Mesenchymal stem cell (in vitro differentiated cells and primary cell): ENCODE measurements around the gene CELF2.

ENCODE experiments used
- DNase-seq: peaks from one replicate; pipeline ENCODE4 v3.0.0-alpha.2; 2013
- H2AFZ ChIP-seq: one replicate; pipeline ENCODE4 v1.6.1; 2013; ENCODE audit warnings: low read depth, mild to moderate bottlenecking, control low read depth, inconsistent platforms, low read length, moderate library complexity
- H2AK5ac ChIP-seq: 2 replicates; pipeline ENCODE4 v1.6.1; 2013; ENCODE audit warnings: low read length, moderate library complexity, mild to moderate bottlenecking, inconsistent platforms; ENCODE audit not compliant: severe bottlenecking
- H2BK120ac ChIP-seq: one replicate; pipeline ENCODE4 v1.6.1; 2013; ENCODE audit warnings: low read depth, mild to moderate bottlenecking, inconsistent platforms, low read length, moderate library complexity
- H2BK12ac ChIP-seq, 2 experiments: one replicate each; pipeline ENCODE4 v1.6.1; 2013; ENCODE audit warnings: inconsistent platforms in 2 of 2, low read length in 2 of 2, mild to moderate bottlenecking in 2 of 2, moderate library complexity in 2 of 2, control low read depth in 1 of 2
- H2BK15ac ChIP-seq: one replicate; pipeline ENCODE4 v1.6.1; 2013; ENCODE audit warnings: mild to moderate bottlenecking, low read depth, inconsistent platforms; ENCODE audit not compliant: poor library complexity, severe bottlenecking
- H2BK5ac ChIP-seq: 2 replicates; pipeline ENCODE4 v1.6.1; 2013; ENCODE audit warnings: low read depth, mild to moderate bottlenecking, low read length, control low read depth, inconsistent platforms; ENCODE audit not compliant: poor library complexity, severe bottlenecking
- H3K14ac ChIP-seq, 2 experiments: one replicate each; pipeline ENCODE4 v1.6.1; 2013; ENCODE audit warnings: inconsistent platforms in 2 of 2, low read length in 2 of 2, control low read depth in 1 of 2, mild to moderate bottlenecking in 1 of 2, moderate library complexity in 1 of 2
- H3K18ac ChIP-seq, 2 experiments: one replicate each; pipeline ENCODE4 v1.6.1; 2013; ENCODE audit warnings: inconsistent platforms in 2 of 2, low read length in 2 of 2, control low read depth in 1 of 2, low read depth in 1 of 2, mild to moderate bottlenecking in 1 of 2
- H3K23ac ChIP-seq, 2 experiments: one replicate each; pipeline ENCODE4 v1.6.1; 2013; ENCODE audit warnings: inconsistent platforms in 2 of 2, low read length in 2 of 2, mild to moderate bottlenecking in 2 of 2, moderate library complexity in 2 of 2, control low read depth in 1 of 2
- H3K27ac ChIP-seq: 2 replicates; pipeline ENCODE4 v1.5.1; 2013; ENCODE audit warnings: mild to moderate bottlenecking, moderate library complexity, low read length, control low read depth, inconsistent platforms; ENCODE audit not compliant: poor library complexity, severe bottlenecking
- H3K27me3 ChIP-seq, 2 experiments: 2 replicates each; pipeline versions ENCODE4 v1.6.1 to v1.7.0; 2013; ENCODE audit warnings: low read length in 2 of 2, mild to moderate bottlenecking in 2 of 2, moderate library complexity in 2 of 2, control low read depth in 1 of 2, inconsistent platforms in 1 of 2; ENCODE audit not compliant: control insufficient read depth in 1 of 2, insufficient read depth in 1 of 2
- H3K36me3 ChIP-seq, 2 experiments: 2 replicates each; pipeline versions ENCODE4 v1.6.1 to v1.7.0; 2013; ENCODE audit warnings: low read length in 2 of 2, control low read depth in 1 of 2, inconsistent platforms in 1 of 2, low read depth in 1 of 2, mild to moderate bottlenecking in 1 of 2; ENCODE audit not compliant: insufficient read depth in 2 of 2, control insufficient read depth in 1 of 2
- H3K4ac ChIP-seq, 2 experiments: one replicate each; pipeline ENCODE4 v1.6.1; 2013; ENCODE audit warnings: inconsistent platforms in 2 of 2, low read length in 2 of 2, mild to moderate bottlenecking in 2 of 2, moderate library complexity in 2 of 2, control low read depth in 1 of 2, low read depth in 1 of 2
- H3K4me1 ChIP-seq: 2 replicates; pipeline ENCODE4 v1.6.1; 2013; ENCODE audit warnings: low read depth, low read length, control low read depth; ENCODE audit not compliant: control insufficient read depth, insufficient read depth
- H3K4me2 ChIP-seq: 2 replicates; pipeline ENCODE4 v1.6.1; 2013; ENCODE audit warnings: low read length, mild to moderate bottlenecking, inconsistent platforms; ENCODE audit not compliant: poor library complexity, severe bottlenecking
- H3K4me3 ChIP-seq, 2 experiments: 2 replicates each; pipeline versions ENCODE4 v1.5.1 to v1.7.0; 2013; ENCODE audit warnings: low read length in 2 of 2, mild to moderate bottlenecking in 2 of 2, control low read depth in 1 of 2, low read depth in 1 of 2; ENCODE audit not compliant: insufficient read depth in 1 of 2
- H3K79me1 ChIP-seq: replicated peaks from 2 replicates; pipeline ENCODE4 v1.6.1; 2013; ENCODE audit warnings: mild to moderate bottlenecking, control low read depth, low read length, inconsistent platforms; ENCODE audit not compliant: poor library complexity, severe bottlenecking
- H3K9ac ChIP-seq: 2 replicates; pipeline ENCODE4 v1.7.0; 2013; ENCODE audit warnings: mild to moderate bottlenecking, low read length, moderate library complexity
- H3K9me3 ChIP-seq: 2 replicates; pipeline ENCODE4 v1.7.0; 2013; ENCODE audit warnings: mild to moderate bottlenecking, low read length; ENCODE audit not compliant: control insufficient read depth
- H4K8ac ChIP-seq: one replicate; pipeline ENCODE4 v1.6.1; 2013; ENCODE audit warnings: inconsistent platforms, mild to moderate bottlenecking, low read length, moderate library complexity
- H4K91ac ChIP-seq: one replicate; pipeline ENCODE4 v1.6.1; 2013; ENCODE audit warnings: mild to moderate bottlenecking, low read length, inconsistent platforms
- whole genome bisulfite sequencing: methylation state at CpG from one replicate; pipeline ENCODE4 v1.1.7; 2013; ENCODE audit warnings: mixed read lengths; 5-methylcytosine and 5-hydroxymethylcytosine counted together

Gene CELF2

GRCh38 chr10:11104772-11105675 is 87.4 kb downstream of the CELF2 start:
- Histone ChIP-seq H3K36me3 (no peaks in the 10 kb centered on the region), H3K27ac (no peak overlapping the region), H3K27me3 (no peaks in the 10 kb centered on the region), H3K4me2 (no peak overlapping the region), H3K9ac (no peak overlapping the region), H4K91ac (no peak overlapping the region), H2BK15ac (no peak overlapping the region), H3K4ac (no peak overlapping the region), H3K23ac (no peak overlapping the region), H2AK5ac (no peak overlapping the region), H4K8ac (no peak overlapping the region), H3K4me3 (no peak overlapping the region), H3K9me3 (peaks cover 7% of the 10 kb centered on the region), H2AFZ (no peak overlapping the region), H3K14ac (no peak overlapping the region), H2BK120ac (no peak overlapping the region), H3K79me1 (peaks cover 24% of the 10 kb centered on the region), H2BK5ac (no peak overlapping the region), H3K4me1 (no peaks in the 10 kb centered on the region), H2BK12ac (no peak overlapping the region), H3K18ac (no peak overlapping the region)
- WGBS, result 96% methylated on average over 8 of the region's 9 CpGs
- DNase-seq, result no peak

- H3K18ac ChIP-seq, result no peak overlapping the region
- no peak for DNase-seq
- no peak overlapping the region for H4K8ac ChIP-seq
- peaks cover 2% of the 10 kb centered on the region for H3K4me1 ChIP-seq
- no peak overlapping the region for H3K27ac ChIP-seq
- no peaks in the 10 kb centered on the region for H3K36me3 ChIP-seq
- H2AK5ac ChIP-seq, result no peak overlapping the region
- no peak overlapping the region for H2BK120ac ChIP-seq
- H3K4me2 ChIP-seq, result no peak overlapping the region
- no peak overlapping the region for H2BK15ac ChIP-seq
- no peak overlapping the region for H3K14ac ChIP-seq
- no peak overlapping the region for H3K4me3 ChIP-seq
- no peak overlapping the region for H3K23ac ChIP-seq
- H4K91ac ChIP-seq, result no peak overlapping the region
- H2AFZ ChIP-seq, result no peak overlapping the region
- H2BK12ac ChIP-seq, result no peak overlapping the region
- 100% methylated on average over 1 of the region's 2 CpGs for WGBS
- H3K9ac ChIP-seq, result no peak overlapping the region
- no peak overlapping the region for H3K4ac ChIP-seq
- no peaks in the 10 kb centered on the region for H3K27me3 ChIP-seq
- H3K9me3 ChIP-seq, result peaks cover 7% of the 10 kb centered on the region
- H2BK5ac ChIP-seq, result no peak overlapping the region
- H3K79me1 ChIP-seq, result peaks cover 28% of the 10 kb centered on the region
These were observed 88.0 kb downstream of the CELF2 start for GRCh38 chr10:11105676-11106004.

- Histone ChIP-seq H3K9me3 (peaks cover 7% of the 10 kb centered on the region), H2BK12ac (no peak overlapping the region), H3K79me1 (peaks cover 30% of the 10 kb centered on the region), H2AFZ (no peak overlapping the region), H3K4me3 (no peak overlapping the region), H2AK5ac (no peak overlapping the region), H2BK15ac (no peak overlapping the region), H2BK120ac (no peak overlapping the region), H3K9ac (no peak overlapping the region), H3K14ac (no peak overlapping the region), H3K27me3 (no peaks in the 10 kb centered on the region), H3K4ac (no peak overlapping the region), H4K91ac (no peak overlapping the region), H4K8ac (no peak overlapping the region), H2BK5ac (no peak overlapping the region), H3K36me3 (no peaks in the 10 kb centered on the region), H3K4me2 (no peak overlapping the region), H3K23ac (no peak overlapping the region), H3K18ac (no peak overlapping the region), H3K27ac (no peak overlapping the region), H3K4me1 (peaks cover 3% of the 10 kb centered on the region)
- no peak for DNase-seq
- WGBS, result 77% methylated on average over 7 of the region's 7 CpGs
These were observed 89.1 kb downstream of the CELF2 start for GRCh38 chr10:11106621-11107374.

- H4K8ac ChIP-seq, result no peak overlapping the region
- no peak for DNase-seq
- H3K18ac ChIP-seq, result no peak overlapping the region
These were observed 90.3 kb downstream of the CELF2 start for GRCh38 chr10:11107948-11108347.

More at GRCh38 chr10:11107948-11108347, 90.3 kb downstream of the CELF2 start:
- Histone ChIP-seq H2AFZ (no peak overlapping the region), H3K4ac (no peak overlapping the region), H2BK12ac (no peak overlapping the region), H2BK5ac (no peak overlapping the region), H3K27ac (no peak overlapping the region), H2AK5ac (no peak overlapping the region), H2BK15ac (no peak overlapping the region), H3K4me1 (peaks cover 3% of the 10 kb centered on the region), H3K27me3 (no peaks in the 10 kb centered on the region), H4K91ac (no peak overlapping the region), H3K4me3 (no peak overlapping the region), H3K79me1 (peaks cover 38% of the 10 kb centered on the region), H3K4me2 (no peak overlapping the region), H3K9me3 (peaks cover 7% of the 10 kb centered on the region), H3K9ac (no peak overlapping the region), H2BK120ac (no peak overlapping the region), H3K23ac (no peak overlapping the region), H3K14ac (no peak overlapping the region), H3K36me3 (no peaks in the 10 kb centered on the region)
